ENCODE measurements around the gene PTPRR.

- TF ChIP-seq CTCF (IDR thresholded peaks at IDR 0.05) (no peak), POLR2A (IDR thresholded peaks at IDR 0.05) (no peak)
These were observed 180.8 kb downstream of the PTPRR start for GRCh38 chr12:70739756-70740155.

All from heart left ventricle (tissue), 13 donors.